ENCODE data around the gene TTLL9.

Gene TTLL9

GRCh38 chr20:31859266-31859997 is 11.0 kb upstream of the TTLL9 start:
- DNase-seq: no peak

DNA sequence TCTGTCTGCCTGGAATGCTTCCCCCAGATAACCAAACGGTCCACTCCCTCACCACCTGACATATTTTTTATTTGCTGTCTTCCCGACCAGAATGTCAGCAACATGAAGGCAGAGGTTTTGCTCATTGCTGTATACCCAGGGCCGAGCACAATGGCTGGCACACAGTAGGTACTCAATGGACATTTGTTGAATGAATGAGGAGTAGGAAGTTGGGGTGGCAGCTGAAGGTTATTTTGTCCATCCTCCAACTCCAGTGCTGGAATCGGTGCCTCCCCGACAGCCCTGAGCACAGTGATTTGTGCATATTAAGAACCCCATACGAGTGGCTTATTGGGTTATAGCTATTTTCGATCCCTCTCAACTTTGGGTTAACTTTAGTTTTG is 10.4 kb upstream of the TTLL9 start:
- DNase-seq: no peak

GRCh38 chr20:31860390-31861134 is 9.9 kb upstream of the TTLL9 start:
- no peak for DNase-seq

DNA sequence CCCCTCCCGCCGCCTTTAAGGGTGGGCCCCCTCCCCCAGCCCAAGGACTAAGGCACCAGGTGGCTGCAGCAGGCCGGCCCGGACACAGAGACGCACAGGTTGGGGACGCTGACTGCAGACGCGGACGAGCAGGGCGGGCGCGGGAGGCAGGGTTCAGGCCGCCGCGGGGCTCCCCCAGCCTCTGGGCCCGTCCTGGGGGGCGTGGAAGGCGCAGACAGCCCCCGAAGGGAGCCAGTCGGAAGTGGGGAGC is 9.4 kb upstream of the TTLL9 start:
- no peak for DNase-seq

- no peak for DNase-seq
Measured at GRCh38 chr20:31861385-31862156, 8.9 kb upstream of the TTLL9 start.

- DNase-seq: no peak
Measured at GRCh38 chr20:31862157-31862470, 8.3 kb upstream of the TTLL9 start.

- no peak for DNase-seq
Measured at GRCh38 chr20:31862506-31862905, 7.9 kb upstream of the TTLL9 start.

DNA sequence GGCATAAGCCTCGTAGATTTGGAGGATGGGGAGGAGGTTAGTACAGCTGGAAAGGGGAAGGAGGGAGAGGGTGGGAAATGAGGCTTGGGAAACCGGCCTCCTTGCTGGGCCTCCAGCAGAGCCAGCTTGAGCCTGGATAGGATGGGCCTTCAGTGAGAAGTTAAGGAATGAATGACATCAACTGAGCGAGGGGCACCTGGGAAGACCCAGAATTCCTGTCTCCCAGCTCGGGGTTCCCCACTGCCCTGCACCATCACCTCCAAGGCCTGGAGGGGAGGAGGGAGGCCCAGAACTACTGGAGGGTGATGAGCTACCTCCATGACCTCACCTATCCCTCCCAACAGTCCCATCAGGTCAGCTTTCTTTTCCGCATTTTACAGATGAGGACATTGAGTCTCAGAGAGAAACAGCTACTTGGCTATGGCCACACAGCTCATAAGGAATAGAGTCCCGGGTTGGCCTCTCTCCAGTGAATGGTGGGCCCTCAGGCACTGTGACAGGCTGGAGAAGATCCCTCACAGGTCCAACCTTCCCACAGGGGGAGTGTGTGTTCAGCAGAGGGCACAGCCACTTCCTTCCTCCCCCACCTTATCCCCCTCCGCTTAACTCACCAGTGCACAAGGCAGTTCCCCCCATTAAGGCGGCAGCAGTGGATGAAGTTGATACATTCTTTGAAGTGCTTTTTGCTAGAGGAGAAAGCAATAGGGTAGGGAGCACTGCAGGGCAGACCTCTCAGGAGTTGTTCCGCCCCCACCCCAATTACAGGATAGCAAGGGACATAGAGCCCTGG is 6.9 kb upstream of the TTLL9 start:
- no peak for DNase-seq

GRCh38 chr20:31864521-31865400 is 5.7 kb upstream of the TTLL9 start:
- no peak for DNase-seq

GRCh38 chr20:31866221-31866620 is 4.2 kb upstream of the TTLL9 start:
- no peak for DNase-seq

DNA sequence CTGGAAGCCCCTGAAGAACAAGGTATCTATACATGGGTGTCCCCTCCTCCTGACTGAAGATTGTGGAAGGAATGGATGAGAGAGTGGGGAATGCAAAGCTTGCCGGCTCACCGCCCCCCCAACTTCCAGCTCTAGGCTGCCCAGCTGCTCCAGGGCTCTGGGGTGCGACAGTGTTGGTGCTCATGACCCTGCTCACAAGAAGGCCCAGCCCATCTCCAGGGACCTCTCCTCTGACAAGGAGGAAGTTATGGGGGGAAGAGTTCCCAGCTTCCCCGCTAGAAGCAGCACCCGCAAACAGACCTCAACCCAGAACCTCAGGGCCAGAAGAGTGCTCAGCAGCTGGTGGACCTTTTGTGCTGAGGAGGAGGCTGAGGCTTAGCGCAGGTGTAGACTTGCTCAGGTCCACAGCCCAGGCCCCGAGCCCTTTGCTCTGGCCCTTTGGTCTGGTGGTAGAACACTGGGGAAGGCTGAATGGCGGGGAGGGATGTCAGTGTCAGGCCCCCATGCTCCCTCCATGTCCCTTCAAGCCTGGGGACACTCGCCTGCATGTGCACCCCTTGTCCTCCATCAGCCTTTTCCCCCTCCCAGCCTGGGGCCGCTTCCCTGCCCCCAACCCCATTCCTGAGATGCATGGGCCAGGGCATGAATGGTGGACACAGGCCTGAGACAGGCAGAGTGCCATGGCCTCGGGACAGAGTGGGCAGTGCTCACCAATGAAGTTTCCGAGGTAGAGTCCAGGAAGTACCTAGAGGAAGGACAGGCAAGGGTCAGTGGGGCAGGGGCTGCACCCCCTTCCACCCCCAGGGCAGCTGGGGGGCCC is 1.4 kb upstream of the TTLL9 start:
- no peak for DNase-seq

DNA sequence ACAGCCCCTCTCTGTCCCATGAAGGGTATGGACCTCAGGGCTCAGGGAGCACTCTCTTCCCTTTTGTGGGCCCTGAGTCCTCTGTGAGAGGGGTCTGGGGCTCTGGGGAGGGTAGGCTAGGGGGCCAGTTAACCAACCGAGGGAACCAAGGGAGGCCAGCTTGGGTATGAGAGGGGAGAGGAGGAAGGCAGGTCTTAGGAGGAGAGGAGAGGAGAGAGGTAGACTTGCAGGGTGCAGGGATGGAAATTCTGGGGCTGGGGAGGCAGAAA is 827 bp upstream of the TTLL9 start:
- DNase-seq: no peak

- no peak for DNase-seq
Measured at GRCh38 chr20:31870726-31871617, 538 bp downstream of the TTLL9 start.

DNA sequence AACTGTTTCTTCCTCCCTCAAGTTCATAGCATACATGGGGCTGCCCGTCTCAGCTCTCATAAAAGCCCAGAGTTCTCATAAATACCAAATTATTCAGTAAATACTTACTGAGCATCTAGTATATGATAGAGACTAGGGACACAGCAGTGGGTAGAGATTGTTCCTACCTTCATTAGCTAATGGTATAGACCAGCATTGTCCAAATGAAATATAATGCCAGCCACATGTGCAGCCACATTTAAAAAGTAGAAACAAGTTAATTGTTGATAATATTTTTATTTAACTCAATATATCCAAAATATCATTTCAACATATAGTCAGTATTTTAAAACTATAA is 1.2 kb downstream of the TTLL9 start:
- no peak for DNase-seq

GRCh38 chr20:31872406-31872805 is 2.0 kb downstream of the TTLL9 start:
- no peak for DNase-seq

DNA sequence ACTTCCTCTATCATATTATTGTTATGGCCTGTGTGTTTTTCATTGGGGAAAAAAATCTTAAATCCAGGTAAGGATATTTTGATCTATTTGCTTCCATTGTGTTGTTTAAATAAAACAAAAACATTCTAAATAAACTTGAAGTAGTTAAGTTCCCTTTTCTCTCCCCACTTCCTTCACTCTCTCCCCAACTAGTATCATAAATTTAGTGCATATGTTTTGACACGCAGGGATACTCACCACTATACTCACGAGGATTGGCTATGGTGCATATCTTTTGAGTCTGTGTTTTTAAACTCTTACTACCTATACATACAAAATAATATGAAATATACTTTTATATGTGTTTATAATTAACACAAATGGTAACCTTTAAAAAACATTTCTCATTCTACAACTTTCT is 5.2 kb downstream of the TTLL9 start:
- no peak for DNase-seq

DNA sequence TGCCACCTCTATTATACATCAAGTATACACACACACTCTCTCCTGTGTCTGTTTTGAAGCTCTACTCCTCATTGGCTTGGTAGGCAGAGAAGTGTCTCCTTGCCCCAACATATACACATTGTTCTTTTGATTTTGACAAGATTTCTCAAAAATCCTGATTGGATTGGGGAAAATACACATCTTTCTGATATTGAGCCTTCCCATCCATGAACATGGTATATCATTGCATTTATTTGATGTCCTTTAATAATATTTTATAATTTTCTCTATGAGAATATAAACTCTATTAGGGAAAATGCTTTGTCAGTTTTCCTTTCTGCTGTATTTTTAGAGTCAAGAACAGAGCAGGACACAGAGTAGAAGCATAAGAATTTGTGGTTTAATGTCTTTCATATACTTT is 7.2 kb downstream of the TTLL9 start:
- no peak for DNase-seq

GRCh38 chr20:31879143-31879987 is 8.9 kb downstream of the TTLL9 start:
- DNase-seq: peak; percentile 65

DNA sequence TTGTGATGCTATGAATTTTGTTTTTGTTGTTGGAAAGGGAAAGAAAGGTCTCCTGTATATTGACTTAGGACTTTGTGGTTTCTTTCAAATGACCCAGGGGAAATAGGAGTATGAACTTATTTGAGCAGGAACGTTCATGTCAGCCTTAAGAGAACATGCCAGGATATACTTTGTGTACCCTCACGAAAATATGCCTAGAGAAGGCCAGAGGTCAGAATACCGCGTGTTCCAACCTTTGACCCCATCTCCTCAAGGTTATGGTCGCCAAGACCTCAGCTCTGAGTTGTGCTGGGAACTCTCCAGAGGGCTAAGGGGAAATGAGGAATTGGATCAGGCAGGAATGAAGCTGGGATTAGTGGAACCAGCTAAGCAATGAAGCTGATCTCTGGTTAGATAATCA is 11.5 kb downstream of the TTLL9 start:
- DNase-seq: no peak

DNA sequence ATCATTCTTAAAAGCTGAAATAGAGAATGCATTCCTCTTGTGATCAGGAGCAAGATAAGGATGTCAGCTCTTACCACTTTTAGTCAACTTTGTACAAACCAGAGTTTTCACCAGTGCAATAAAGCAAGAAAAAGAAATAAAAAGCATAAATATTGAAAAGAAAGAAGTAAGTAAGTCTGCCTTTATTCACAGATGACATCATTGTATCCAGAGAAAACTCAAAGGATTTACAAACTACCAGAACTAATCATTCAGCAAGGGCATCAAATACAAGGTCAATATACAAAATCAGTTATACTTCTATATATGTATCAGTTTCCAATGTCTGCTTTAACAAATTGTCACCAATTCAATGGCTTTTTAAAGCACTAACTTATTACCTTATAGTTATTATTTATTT is 13.4 kb downstream of the TTLL9 start:
- DNase-seq: no peak
